ENCODE results near the gene SLC66A2. TPM values are rescaled to one million over a fixed set of nuclear protein-coding genes. Genes with fewer than 3 reads are reported as not detected.

The SLC66A2 gene
- total RNA-seq, 1 donor, result 35.8 TPM

DNA sequence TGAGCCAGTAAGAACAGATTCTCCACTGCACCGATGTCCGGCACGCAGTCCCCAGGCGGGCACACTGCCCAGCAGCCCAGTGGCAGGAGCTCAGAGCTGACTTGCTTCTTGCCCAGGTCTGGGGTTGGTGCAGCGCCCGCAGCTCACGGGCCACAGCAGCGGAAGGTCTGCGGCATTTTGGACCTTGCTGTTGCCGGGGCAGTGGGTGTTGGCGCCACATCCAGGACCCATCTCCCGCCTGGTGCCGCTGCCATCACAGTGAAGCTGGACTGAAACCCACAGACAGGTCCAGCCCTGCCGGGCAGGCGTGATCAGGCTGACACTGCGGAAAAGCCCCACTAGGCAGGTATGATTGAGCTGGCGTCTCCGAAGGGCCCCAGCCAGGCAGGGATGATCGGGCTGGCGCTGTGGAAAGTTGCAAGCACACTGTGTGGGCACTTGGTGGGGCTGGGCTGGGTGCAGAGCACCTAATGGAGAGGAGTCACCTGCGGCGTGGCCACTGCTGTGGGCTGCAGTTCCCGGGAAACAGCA lies 75.5 kb downstream of the SLC66A2 start:
- DNase-seq (ENCODE audit: insufficient read length, low spot score, missing footprints), result peak; percentile 37
- H3K9me3 ChIP-seq (ENCODE audit: low read depth, low read length), result no peaks in the 10 kb centered on the region
- peaks cover 5% of the 10 kb centered on the region for H3K27me3 ChIP-seq (ENCODE audit: insufficient read depth, low read length)
- H4K20me1 ChIP-seq (ENCODE audit: insufficient read depth, low read length), result no peaks in the 10 kb centered on the region
- H3K4me1 ChIP-seq (ENCODE audit: insufficient read depth, low read length), result no peaks in the 10 kb centered on the region
- no peaks in the 10 kb centered on the region for H3K79me2 ChIP-seq (ENCODE audit: insufficient read depth, low read length)
- no peak overlapping the region for H2AFZ ChIP-seq (ENCODE audit: low read length)
- no peak overlapping the region for H3K4me3 ChIP-seq (ENCODE audit: insufficient read depth, low read length)
- no peak overlapping the region for H3K27ac ChIP-seq (ENCODE audit: low read depth, low read length)
- H3K4me2 ChIP-seq (ENCODE audit: insufficient read depth, low read length), result no peak overlapping the region
- no peaks in the 10 kb centered on the region for H3K36me3 ChIP-seq (ENCODE audit: insufficient read depth, low read length)
- TF ChIP-seq, protein P1, sequence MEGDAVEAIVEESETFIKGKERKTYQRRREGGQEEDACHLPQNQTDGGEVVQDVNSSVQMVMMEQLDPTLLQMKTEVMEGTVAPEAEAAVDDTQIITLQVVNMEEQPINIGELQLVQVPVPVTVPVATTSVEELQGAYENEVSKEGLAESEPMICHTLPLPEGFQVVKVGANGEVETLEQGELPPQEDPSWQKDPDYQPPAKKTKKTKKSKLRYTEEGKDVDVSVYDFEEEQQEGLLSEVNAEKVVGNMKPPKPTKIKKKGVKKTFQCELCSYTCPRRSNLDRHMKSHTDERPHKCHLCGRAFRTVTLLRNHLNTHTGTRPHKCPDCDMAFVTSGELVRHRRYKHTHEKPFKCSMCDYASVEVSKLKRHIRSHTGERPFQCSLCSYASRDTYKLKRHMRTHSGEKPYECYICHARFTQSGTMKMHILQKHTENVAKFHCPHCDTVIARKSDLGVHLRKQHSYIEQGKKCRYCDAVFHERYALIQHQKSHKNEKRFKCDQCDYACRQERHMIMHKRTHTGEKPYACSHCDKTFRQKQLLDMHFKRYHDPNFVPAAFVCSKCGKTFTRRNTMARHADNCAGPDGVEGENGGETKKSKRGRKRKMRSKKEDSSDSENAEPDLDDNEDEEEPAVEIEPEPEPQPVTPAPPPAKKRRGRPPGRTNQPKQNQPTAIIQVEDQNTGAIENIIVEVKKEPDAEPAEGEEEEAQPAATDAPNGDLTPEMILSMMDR (IDR thresholded peaks at IDR 0.05; ENCODE audit: extremely low read depth, low read depth, low read length), result no peak

DNA sequence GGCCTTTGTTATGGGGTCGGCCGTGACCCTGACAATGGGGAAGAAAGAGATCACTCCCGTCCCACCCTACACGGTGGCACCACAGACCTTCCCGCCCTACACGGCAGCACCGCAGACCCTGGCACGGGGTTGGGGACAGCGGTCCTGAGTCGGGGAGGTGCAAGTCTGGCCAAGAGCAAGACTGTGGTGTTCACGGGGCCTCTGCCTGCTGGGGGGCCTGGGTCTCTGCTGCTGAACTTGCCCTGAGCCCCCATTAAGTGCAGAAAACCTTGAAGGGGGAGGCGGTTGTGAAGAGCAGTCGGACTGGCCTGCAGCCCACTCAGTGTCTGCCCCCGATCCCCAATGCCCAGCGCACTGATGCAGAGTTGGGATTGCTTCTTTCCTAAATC lies 75.9 kb downstream of the SLC66A2 start:
- no peaks in the 10 kb centered on the region for H3K79me2 ChIP-seq (ENCODE audit: insufficient read depth, low read length)
- no peaks in the 10 kb centered on the region for H3K4me1 ChIP-seq (ENCODE audit: insufficient read depth, low read length)
- H3K27me3 ChIP-seq (ENCODE audit: insufficient read depth, low read length), result peaks cover 10% of the 10 kb centered on the region
- DNase-seq (ENCODE audit: insufficient read length, low spot score, missing footprints), result peak; percentile 21
- H3K4me2 ChIP-seq (ENCODE audit: insufficient read depth, low read length), result no peak overlapping the region
- no peaks in the 10 kb centered on the region for H3K9me3 ChIP-seq (ENCODE audit: low read depth, low read length)
- no peak overlapping the region for H3K27ac ChIP-seq (ENCODE audit: low read depth, low read length)
- no peak overlapping the region for H2AFZ ChIP-seq (ENCODE audit: low read length)
- H4K20me1 ChIP-seq (ENCODE audit: insufficient read depth, low read length), result no peaks in the 10 kb centered on the region
- TF ChIP-seq, protein P1 (IDR thresholded peaks at IDR 0.05; ENCODE audit: extremely low read depth, low read depth, low read length), result no peak
- H3K36me3 ChIP-seq (ENCODE audit: insufficient read depth, low read length), result no peaks in the 10 kb centered on the region
- no peak overlapping the region for H3K4me3 ChIP-seq (ENCODE audit: insufficient read depth, low read length)

GRCh38 chr18:79874553-79875530 lies 76.6 kb downstream of the SLC66A2 start:
- Histone ChIP-seq H3K27me3 (ENCODE audit: insufficient read depth, low read length) (peaks cover 16% of the 10 kb centered on the region), H3K4me2 (ENCODE audit: insufficient read depth, low read length) (no peak overlapping the region), H3K27ac (ENCODE audit: low read depth, low read length) (no peak overlapping the region), H4K20me1 (ENCODE audit: insufficient read depth, low read length) (no peaks in the 10 kb centered on the region), H3K9me3 (ENCODE audit: low read depth, low read length) (no peaks in the 10 kb centered on the region), H3K4me3 (ENCODE audit: insufficient read depth, low read length) (no peak overlapping the region), H3K79me2 (ENCODE audit: insufficient read depth, low read length) (no peaks in the 10 kb centered on the region), H2AFZ (ENCODE audit: low read length) (no peak overlapping the region), H3K36me3 (ENCODE audit: insufficient read depth, low read length) (no peaks in the 10 kb centered on the region), H3K4me1 (ENCODE audit: insufficient read depth, low read length) (no peaks in the 10 kb centered on the region)
- TF ChIP-seq, protein P1 (IDR thresholded peaks at IDR 0.05; ENCODE audit: extremely low read depth, low read depth, low read length), result no peak
- peak; percentile 76 for DNase-seq (ENCODE audit: insufficient read length, low spot score, missing footprints)

DNA sequence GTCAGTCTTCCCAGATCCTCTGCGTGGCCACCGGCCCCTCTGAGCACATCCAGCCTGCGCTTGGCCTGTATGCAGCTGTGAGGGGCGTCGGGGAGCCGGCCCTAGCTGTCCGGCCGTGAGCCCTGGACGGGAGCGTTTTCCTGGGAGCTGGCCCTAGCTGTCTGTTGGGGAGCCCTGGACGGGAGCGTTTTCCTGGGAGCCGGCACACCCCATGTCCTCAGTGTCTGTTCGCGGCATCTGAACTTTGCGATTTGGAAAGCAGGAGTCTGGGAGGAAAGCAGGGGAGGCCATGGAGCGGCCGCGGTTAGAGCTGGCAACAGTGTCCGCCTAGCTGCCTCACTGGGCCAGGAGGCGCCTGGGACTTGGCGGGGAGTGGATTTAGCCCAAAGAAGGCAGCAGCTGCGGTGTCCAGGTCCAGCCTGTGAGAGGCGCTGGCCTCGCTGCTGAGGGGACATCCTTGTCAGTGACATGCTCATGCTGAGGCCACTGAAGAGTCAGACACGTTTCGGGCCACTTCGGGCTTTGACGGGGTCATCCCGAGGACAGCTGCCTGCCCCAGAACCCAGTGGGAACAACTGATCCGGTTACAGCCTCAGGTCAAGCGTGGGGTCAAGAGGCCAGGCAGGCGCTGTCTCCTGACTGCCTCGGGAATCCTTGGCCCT lies 77.9 kb downstream of the SLC66A2 start:
- no peaks in the 10 kb centered on the region for H4K20me1 ChIP-seq (ENCODE audit: insufficient read depth, low read length)
- H3K4me2 ChIP-seq (ENCODE audit: insufficient read depth, low read length), result no peak overlapping the region
- H3K27ac ChIP-seq (ENCODE audit: low read depth, low read length), result no peak overlapping the region
- H3K4me1 ChIP-seq (ENCODE audit: insufficient read depth, low read length), result no peaks in the 10 kb centered on the region
- H3K79me2 ChIP-seq (ENCODE audit: insufficient read depth, low read length), result no peaks in the 10 kb centered on the region
- TF ChIP-seq, protein P1 (IDR thresholded peaks at IDR 0.05; ENCODE audit: extremely low read depth, low read depth, low read length), result no peak
- H2AFZ ChIP-seq (ENCODE audit: low read length), result no peak overlapping the region
- H3K36me3 ChIP-seq (ENCODE audit: insufficient read depth, low read length), result no peaks in the 10 kb centered on the region
- H3K27me3 ChIP-seq (ENCODE audit: insufficient read depth, low read length), result peaks cover 18% of the 10 kb centered on the region
- H3K4me3 ChIP-seq (ENCODE audit: insufficient read depth, low read length), result no peak overlapping the region
- no peaks in the 10 kb centered on the region for H3K9me3 ChIP-seq (ENCODE audit: low read depth, low read length)
- peak; percentile 82 for DNase-seq (ENCODE audit: insufficient read length, low spot score, missing footprints)

Data from osteoblast (primary cell).